GM21515 (cell line): ENCODE results near the gene UTS2B.

ENCODE experiments used
- ATAC-seq: cut with Tn5 transposase; IDR thresholded peaks from one replicate; pipeline ENCODE4 v1.9.1; 2021; ENCODE audit not compliant: unreplicated experiment

UTS2B gene

GRCh38 chr3:191329654-191330529, at the start of gene UTS2B:
Gene UTS2B, minus strand, starts transcription at chr3:191330526. Its CDS starts 48,337 bp downstream, at chr3:191282189.
- ATAC-seq, result peak; percentile 27

GRCh38 chr3:191380001-191380400, 49.7 kb upstream of the UTS2B start:
- no peak for ATAC-seq

GRCh38 chr3:191379446-191379845, 49.1 kb upstream of the UTS2B start:
- no peak for ATAC-seq

- ATAC-seq, result no peak
Observed at GRCh38 chr3:191378142-191378812, 48.0 kb upstream of the UTS2B start.

GRCh38 chr3:191376516-191377141, 46.3 kb upstream of the UTS2B start:
- no peak for ATAC-seq

DNA sequence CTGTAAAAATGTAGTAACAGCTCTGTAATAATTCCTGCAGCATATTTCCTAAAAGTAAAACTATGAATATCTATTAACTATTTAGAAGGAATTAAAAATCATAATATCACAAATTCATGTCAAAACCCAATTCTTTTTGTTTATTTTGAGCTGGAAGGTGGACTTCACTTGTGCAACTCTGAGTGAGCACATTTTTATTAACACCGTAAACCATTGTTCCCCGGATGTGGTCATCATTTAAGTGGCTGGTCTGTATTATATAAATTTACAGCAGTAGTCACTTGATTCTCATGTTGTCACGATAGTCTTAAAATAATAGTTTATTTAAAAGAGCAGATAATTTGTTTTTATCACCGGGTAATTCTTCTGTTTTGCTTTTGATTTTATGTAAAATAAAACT, 43.0 kb upstream of the UTS2B start:
- ATAC-seq, result no peak

DNA sequence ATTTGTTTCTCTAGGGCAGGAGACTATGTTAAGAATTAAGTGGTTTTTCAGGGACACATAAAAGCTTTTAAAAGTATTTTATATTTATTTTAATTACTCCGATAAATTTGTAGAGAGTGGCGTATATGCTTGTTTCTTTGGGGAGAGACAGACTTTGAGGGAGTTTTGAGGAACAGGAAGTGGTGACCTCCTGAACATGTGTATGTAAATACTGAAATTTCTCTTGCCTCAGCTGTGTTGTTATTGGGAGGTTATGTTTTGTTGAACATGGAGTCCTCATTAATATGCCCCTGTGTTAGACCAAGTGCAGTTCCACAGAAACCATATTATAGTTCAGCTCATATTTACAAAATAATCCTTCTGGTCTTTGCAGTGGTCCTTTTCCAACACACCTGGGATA, 41.8 kb upstream of the UTS2B start:
- no peak for ATAC-seq

GRCh38 chr3:191369616-191370010, 39.3 kb upstream of the UTS2B start:
- no peak for ATAC-seq

DNA sequence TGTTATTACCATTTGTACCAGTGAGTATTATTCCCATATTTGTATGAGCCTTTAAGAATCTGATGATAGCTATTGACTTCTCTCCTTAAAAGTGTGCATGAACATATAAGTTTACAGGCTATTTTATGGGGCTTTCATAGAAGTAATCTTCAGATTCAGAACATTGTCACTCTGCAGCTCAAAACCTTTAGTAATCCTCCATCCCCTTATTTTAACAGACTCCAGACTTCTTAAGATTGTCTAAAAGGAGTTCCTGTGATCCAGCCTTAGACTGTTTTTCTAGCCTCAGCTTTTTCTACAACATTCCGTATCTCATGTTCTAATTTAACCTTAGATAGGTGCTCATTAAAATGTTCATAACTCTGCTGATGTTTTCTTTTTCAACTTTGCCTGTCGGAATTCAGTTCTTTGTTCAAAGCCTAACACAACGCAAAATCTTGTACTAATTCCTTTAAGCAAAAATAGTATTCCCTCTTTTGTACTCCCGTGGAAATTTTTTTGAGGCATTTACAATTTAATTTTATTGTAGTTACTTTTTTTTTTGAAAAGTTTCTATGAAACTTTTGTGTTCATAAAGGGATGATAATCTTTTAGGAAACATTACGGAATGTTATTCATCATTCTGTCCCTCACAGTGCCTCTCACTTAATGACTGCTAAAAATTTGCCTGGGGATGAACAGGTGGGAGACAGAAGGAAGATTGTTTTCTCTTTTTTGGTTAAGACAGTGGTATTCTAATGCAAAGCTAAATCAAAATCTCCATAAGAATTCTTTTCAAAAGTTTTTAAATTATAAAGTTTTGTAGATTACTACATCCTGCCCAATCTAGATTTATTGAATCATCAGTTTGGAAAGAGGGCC, 38.7 kb upstream of the UTS2B start:
- ATAC-seq, result no peak

DNA sequence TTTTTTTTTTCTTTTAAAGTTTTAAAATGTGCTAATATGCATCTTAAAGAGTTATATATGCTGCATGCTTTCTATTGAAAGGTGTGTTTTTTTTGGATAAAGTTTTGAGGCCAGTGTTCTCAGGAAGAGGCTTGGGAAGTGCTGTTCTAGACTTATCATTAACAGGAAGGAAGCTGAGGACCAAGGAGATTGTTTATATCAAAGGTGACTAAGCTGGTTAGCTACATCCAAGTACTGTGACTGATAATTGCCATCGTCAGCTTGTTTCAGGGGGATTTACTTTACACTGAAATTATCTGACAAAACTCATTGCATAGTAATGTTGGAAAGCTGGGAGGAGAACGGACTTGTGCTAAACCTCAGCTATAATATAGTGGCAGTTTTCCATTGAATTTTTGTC, 36.3 kb upstream of the UTS2B start:
- ATAC-seq, result no peak

DNA sequence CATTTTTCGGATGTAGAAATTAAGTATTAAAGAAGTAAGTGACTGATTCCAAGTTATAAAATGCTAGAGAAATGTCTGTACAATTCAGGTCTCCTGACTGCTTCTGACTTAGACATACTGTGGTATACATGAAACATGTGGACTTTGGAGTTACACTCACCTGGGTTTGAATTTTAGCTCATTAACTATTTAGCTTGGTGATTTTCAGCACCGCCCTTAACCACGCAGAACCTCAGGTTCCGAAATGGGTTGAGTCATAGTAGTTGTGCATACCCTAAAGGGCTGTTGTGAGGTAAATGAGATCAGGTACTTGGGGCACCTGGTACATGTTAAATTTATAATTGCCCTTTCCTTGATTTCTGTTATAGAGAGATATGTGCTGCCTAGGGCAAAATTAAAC, 32.9 kb upstream of the UTS2B start:
- ATAC-seq, result no peak

DNA sequence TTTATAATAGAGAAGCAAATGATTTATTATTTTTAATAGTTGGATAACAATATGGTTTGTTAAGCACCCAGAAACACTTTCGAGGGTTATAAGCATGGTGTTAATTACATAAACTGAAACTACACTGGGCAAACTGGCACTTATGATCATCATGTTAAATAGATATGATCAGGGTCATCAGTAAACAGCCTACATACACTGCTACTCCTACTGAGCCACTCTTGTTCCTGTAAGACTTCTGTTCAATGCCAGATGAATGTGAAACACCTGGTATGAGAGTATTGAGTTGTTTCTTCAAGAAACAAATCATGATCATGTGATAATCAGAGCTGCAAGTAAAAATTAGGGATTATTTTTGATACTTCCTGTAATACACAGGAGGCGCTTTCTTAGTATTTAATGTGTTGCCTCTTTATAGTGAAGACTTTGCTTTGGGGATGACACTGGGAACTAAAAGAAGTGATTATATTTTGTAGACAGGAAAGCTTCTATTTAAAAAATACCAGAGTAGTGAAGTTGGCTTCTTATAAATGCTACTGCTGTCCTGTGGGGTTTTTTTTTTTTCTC, 32.3 kb upstream of the UTS2B start:
- ATAC-seq, result no peak

DNA sequence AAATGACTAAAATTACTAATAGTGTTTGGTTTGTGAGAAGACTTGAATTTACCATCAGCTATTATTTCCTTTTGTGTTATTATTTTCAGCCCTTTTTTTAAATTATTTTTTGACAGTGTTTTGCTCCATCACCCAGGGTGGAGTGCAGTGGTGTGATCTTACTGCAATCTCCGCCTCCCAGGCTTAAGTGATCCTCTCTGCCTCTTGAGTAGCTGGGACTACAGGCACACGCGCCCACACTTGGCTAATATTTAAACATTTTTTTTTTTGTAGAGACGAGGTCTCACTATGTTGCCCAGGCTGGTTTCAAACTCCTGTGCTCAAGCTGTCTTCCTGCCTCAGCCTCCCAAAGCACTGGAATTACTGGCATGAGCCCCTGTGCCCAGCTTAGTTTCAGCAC, 31.7 kb upstream of the UTS2B start:
- no peak for ATAC-seq

DNA sequence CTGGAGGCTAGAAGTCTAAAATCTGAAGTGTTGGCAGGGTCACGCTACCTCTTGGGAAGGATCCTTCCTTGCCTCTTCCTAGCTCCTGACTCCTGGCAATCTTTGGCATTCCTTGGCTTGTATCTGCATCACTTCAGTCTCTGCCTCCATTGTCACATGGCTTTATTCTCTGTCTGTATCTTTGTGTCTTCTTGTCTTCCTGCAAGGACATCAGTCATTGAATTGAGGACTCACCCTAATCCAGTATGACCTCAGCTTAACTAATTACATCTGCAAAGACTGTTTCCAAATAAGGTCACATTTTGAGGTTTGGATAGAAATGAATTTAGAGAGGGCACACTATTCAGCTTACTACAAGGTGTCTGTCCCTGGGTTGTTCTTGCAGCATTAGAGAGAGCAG, 31.1 kb upstream of the UTS2B start:
- no peak for ATAC-seq

DNA sequence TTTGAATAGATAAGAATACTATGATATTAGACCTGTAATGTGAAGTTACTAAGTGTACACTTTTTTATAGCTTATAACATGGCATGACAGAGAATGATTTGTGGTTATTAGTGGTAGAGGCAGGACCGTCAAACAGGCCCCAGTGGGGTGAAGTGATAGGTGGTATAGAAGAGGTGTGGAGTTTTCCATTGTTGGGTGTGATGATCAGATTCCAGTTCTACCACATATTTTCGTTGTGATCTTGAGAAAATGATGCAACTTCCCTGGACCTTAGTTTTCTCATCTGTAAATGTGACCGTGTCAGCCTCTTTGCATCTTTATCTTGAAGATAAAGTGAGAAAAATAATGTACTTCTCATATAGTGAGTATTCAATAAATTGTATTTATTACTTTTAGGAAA, 30.3 kb upstream of the UTS2B start:
- no peak for ATAC-seq

GRCh38 chr3:191358929-191359328, 28.6 kb upstream of the UTS2B start:
- ATAC-seq, result peak; percentile 42

GRCh38 chr3:191357909-191358308, 27.6 kb upstream of the UTS2B start:
- ATAC-seq, result no peak

- no peak for ATAC-seq
Observed at GRCh38 chr3:191356631-191357439, 26.5 kb upstream of the UTS2B start.

DNA sequence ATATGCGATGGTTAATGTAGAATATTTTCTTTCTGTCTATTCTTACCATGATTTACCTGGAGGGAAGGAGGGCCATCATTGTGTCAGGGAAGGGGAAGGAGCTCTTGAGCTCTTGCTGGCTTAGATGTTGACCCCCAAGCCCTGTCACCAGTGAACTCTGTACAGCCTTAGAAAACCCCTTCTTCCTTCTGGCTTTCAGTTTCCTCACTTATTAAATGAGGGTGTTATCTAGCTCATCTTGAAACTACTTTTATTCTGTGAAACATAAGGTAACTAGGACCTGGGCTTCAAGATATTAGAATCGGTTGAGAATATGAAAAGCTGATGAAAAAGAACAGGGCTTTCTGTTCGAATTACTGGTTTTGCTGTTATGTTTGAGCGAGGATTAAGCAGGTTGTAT, 25.1 kb upstream of the UTS2B start:
- peak; percentile 69 for ATAC-seq
